ENCODE measurements around the gene NTSR1. TPM values are rescaled to one million over a fixed set of nuclear protein-coding genes. Genes with fewer than 3 reads are reported as not detected.

The NTSR1 gene
- polyA plus RNA-seq, 10 donors, result 0.07 to 0.25 (median 0.11) TPM

Other genes starting within 250 kb of the NTSR1 start
- under 1 TPM in 3 of 10 donors, not detected in 7; 0.04 to 0.14 (median 0.05) TPM for gene GATA5, start 232.8 kb upstream of the NTSR1 start, polyA plus RNA-seq (ENCODE audit: insufficient read length in 10 of 10)
- 1 to 10 TPM in 1 of 10 donors, under 1 TPM in 9; 0.37 to 1.2 (median 0.65) TPM for gene SLCO4A1, start 66.3 kb upstream of the NTSR1 start, polyA plus RNA-seq (ENCODE audit: insufficient read length in 10 of 10)
- 10 to 100 TPM in 3 of 10 donors, 1 to 10 TPM in 7; 7.7 to 13.2 (median 9.4) TPM for gene MRGBP, start 87.6 kb downstream of the NTSR1 start, polyA plus RNA-seq (ENCODE audit: insufficient read length in 10 of 10)
- gene OGFR, start 96.0 kb downstream of the NTSR1 start, polyA plus RNA-seq (ENCODE audit: insufficient read length in 10 of 10), result 10 to 100 TPM; 11.2 to 26.9 (median 16.0) TPM
- gene COL9A3, start 108.2 kb downstream of the NTSR1 start, polyA plus RNA-seq (ENCODE audit: insufficient read length in 10 of 10), result 10 to 100 TPM in 5 of 10 donors, 1 to 10 TPM in 5; 6.2 to 21.9 (median 11.0) TPM
- gene TCFL5, start 153.0 kb downstream of the NTSR1 start, polyA plus RNA-seq (ENCODE audit: insufficient read length in 10 of 10), result 10 to 100 TPM in 5 of 10 donors, 1 to 10 TPM in 5; 7.0 to 14.2 (median 9.8) TPM
- 10 to 100 TPM; 32.9 to 42.2 (median 35.2) TPM for gene DIDO1, start 217.7 kb downstream of the NTSR1 start, polyA plus RNA-seq (ENCODE audit: insufficient read length in 10 of 10)
- gene GID8, start 229.3 kb downstream of the NTSR1 start, polyA plus RNA-seq (ENCODE audit: insufficient read length in 10 of 10), result 10 to 100 TPM; 26.7 to 38.5 (median 30.6) TPM
- gene SLC17A9, start 243.9 kb downstream of the NTSR1 start, polyA plus RNA-seq (ENCODE audit: insufficient read length in 10 of 10), result 1 to 10 TPM in 6 of 10 donors, under 1 TPM in 4; 0.62 to 2.9 (median 1.1) TPM

Measured in muscle of back (tissue), 10 donors.